Liver (tissue), 9 donors: ENCODE results near the gene ECD. TPM values are rescaled to one million over a fixed set of nuclear protein-coding genes. Genes with fewer than 3 reads are reported as not detected.
"Not testable (repeated sequence)": the region's sequence is repeated elsewhere in the genome, so short reads cannot be mapped to it uniquely, and the experiment has no call there.

ENCODE experiments used
- DNase-seq: peaks from one replicate; pipeline ENCODE4 v3.0.0-alpha.2; 2017; ENCODE audit warnings: low spot score
- H3K27ac ChIP-seq, 2 donors: one replicate each; pipeline ENCODE4 v1.7.0; 2013; ENCODE audit warnings: inconsistent platforms in 2 of 2, low read length in 2 of 2, control low read depth in 1 of 2, low read depth in 1 of 2, mild to moderate bottlenecking in 1 of 2
- H3K27me3 ChIP-seq, 4 donors: one replicate each; pipeline versions ENCODE4 v1.6.1 to v1.7.0; 2013; ENCODE audit warnings: low read length in 3 of 4, inconsistent platforms in 1 of 4, mild to moderate bottlenecking in 1 of 4, moderate library complexity in 1 of 4; ENCODE audit not compliant: control insufficient read depth in 4 of 4, insufficient read depth in 4 of 4
- H3K36me3 ChIP-seq, 4 donors: one replicate each; pipeline versions ENCODE4 v1.6.1 to v1.7.0; 2013; ENCODE audit warnings: low read length in 3 of 4, mild to moderate bottlenecking in 3 of 4, low read depth in 1 of 4, moderate library complexity in 1 of 4; ENCODE audit not compliant: control insufficient read depth in 4 of 4, insufficient read depth in 3 of 4
- H3K4me1 ChIP-seq, 4 donors: one replicate each; pipeline versions ENCODE4 v1.6.1 to v1.7.0; 2013; ENCODE audit warnings: low read length in 3 of 4, mild to moderate bottlenecking in 3 of 4, moderate library complexity in 1 of 4; ENCODE audit not compliant: control insufficient read depth in 4 of 4, insufficient read depth in 4 of 4
- H3K4me3 ChIP-seq, 3 donors: one replicate each; pipeline versions ENCODE4 v1.6.1 to v1.7.0; 2013; ENCODE audit warnings: low read length in 3 of 3, control low read depth in 1 of 3, low read depth in 1 of 3, mild to moderate bottlenecking in 1 of 3
- H3K9ac ChIP-seq, 2 donors: one replicate each; pipeline ENCODE4 v1.7.0; 2013; ENCODE audit warnings: low read length in 2 of 2, mild to moderate bottlenecking in 2 of 2, moderate library complexity in 2 of 2, control low read depth in 1 of 2, low read depth in 1 of 2
- H3K9me3 ChIP-seq, 4 donors: one replicate each; pipeline versions ENCODE4 v1.6.1 to v1.7.0; 2013; ENCODE audit warnings: low read length in 3 of 4; ENCODE audit not compliant: control insufficient read depth in 4 of 4
- EGR1 ChIP-seq, 2 donors: IDR thresholded peaks; 2 replicates each; pipeline ENCODE4 v1.6.1; 2016 to 2018; ENCODE audit warnings: antibody characterized with exemption in 2 of 2, low read depth in 2 of 2
- FOXA1 ChIP-seq: IDR thresholded peaks from 2 replicates; pipeline ENCODE4 v1.6.1; 2016; ENCODE audit warnings: antibody characterized with exemption
- FOXA2 ChIP-seq: IDR thresholded peaks from 2 replicates; pipeline ENCODE4 v1.6.1; 2016; ENCODE audit warnings: antibody characterized with exemption
- GABPA ChIP-seq, 2 donors: IDR thresholded peaks in 1 of 2; conservative IDR thresholded peaks in 1 of 2; 2 replicates each; pipeline ENCODE4 v1.6.1; 2016; ENCODE audit warnings: antibody characterized with exemption in 2 of 2, mild to moderate bottlenecking in 1 of 2, moderate library complexity in 1 of 2
- HNF4A ChIP-seq, 2 donors: conservative IDR thresholded peaks; 2 replicates each; pipeline ENCODE4 v1.6.1; 2016; ENCODE audit warnings: antibody characterized with exemption in 2 of 2, mild to moderate bottlenecking in 2 of 2
- HNF4G ChIP-seq: IDR thresholded peaks from 2 replicates; pipeline ENCODE4 v1.6.1; 2016; ENCODE audit warnings: antibody characterized with exemption
- JUND ChIP-seq, 2 donors: IDR thresholded peaks; 2 replicates each; pipeline ENCODE4 v1.6.1; 2016; ENCODE audit warnings: antibody characterized with exemption in 2 of 2
- NR2F2 ChIP-seq: IDR thresholded peaks from 2 replicates; pipeline ENCODE4 v1.6.1; 2016; ENCODE audit warnings: antibody characterized with exemption
- RAD21 ChIP-seq, 2 donors: IDR thresholded peaks; 2 replicates each; pipeline ENCODE4 v1.6.1; 2016; ENCODE audit warnings: antibody characterized with exemption in 2 of 2, mild to moderate bottlenecking in 2 of 2
- RXRA ChIP-seq, 2 donors: IDR thresholded peaks; 2 replicates each; pipeline ENCODE4 v1.6.1; 2017 to 2018; ENCODE audit warnings: antibody characterized with exemption in 2 of 2, mild to moderate bottlenecking in 1 of 2
- SP1 ChIP-seq: IDR thresholded peaks from 2 replicates; pipeline ENCODE4 v1.6.1; 2018; ENCODE audit warnings: antibody characterized with exemption, mild to moderate bottlenecking
- TAF1 ChIP-seq: conservative IDR thresholded peaks from 2 replicates; pipeline ENCODE4 v1.6.1; 2016; ENCODE audit warnings: antibody characterized with exemption, mild to moderate bottlenecking
- YY1 ChIP-seq: IDR thresholded peaks from 2 replicates; pipeline ENCODE4 v1.6.1; 2016; ENCODE audit warnings: antibody characterized with exemption, mild to moderate bottlenecking
- WGBS: extraction: QIAGEN DNeasy Blood & Tissue Kit; methylation state at CpG from one replicate; pipeline ENCODE4 v1.1.7; 2013; 5-methylcytosine and 5-hydroxymethylcytosine counted together
- polyA plus RNA-seq, 2 donors: library from polyadenylated mRNA; stranded (reverse) in 1 of 2; unstranded in 1 of 2; fragments of 200-250 nt in 1 of 2; fragments of >200 nt in 1 of 2; fragmentation: Nextera tagmentation in 1 of 2; extraction: Ambion mirVana in 1 of 2; gene quantifications; one replicate each; pipeline versions ENCODE4 v1.2.1 to v1.2.3, GENCODE V29; 2013 to 2015
- total RNA-seq, 2 donors: library from RNA; depleted of rRNA; stranded (reverse); fragments of >200 nt; gene quantifications; one replicate each; pipeline ENCODE4 v1.2.3, GENCODE V29; 2014
- TF ChIP-seq, protein P1 (sequence below): IDR thresholded peaks from 2 replicates; pipeline ENCODE4 v1.6.1; 2016; ENCODE audit warnings: antibody characterized with exemption
- TF ChIP-seq, protein P2 (sequence below): IDR thresholded peaks from 2 replicates; pipeline ENCODE4 v1.6.1; 2016; ENCODE audit warnings: antibody characterized with exemption
- TF ChIP-seq, protein P3 (sequence below): IDR thresholded peaks from 2 replicates; pipeline ENCODE4 v1.6.1; 2016; ENCODE audit warnings: antibody characterized with exemption
- TF ChIP-seq, protein P4 (sequence below): IDR thresholded peaks from 2 replicates; pipeline ENCODE4 v1.6.1; 2016; ENCODE audit warnings: antibody characterized with exemption, mild to moderate bottlenecking
- TF ChIP-seq, protein P5 (sequence below): fragments of 150-350 bp; IDR thresholded peaks from 2 replicates; pipeline ENCODE4 v1.5.1; 2017; ENCODE audit warnings: improper control_type of control experiment, low read depth, low read length; ENCODE audit not compliant: missing input control
- donor health status: healthy.
- donor health status: healthy.
- donor health status: healthy.
- donor health status: healthy.
- donor health status: healthy.

Gene ECD
- total and polyA plus RNA-seq, 4 donors, result 7.1 to 16.2 (median 12.0) TPM

DNA sequence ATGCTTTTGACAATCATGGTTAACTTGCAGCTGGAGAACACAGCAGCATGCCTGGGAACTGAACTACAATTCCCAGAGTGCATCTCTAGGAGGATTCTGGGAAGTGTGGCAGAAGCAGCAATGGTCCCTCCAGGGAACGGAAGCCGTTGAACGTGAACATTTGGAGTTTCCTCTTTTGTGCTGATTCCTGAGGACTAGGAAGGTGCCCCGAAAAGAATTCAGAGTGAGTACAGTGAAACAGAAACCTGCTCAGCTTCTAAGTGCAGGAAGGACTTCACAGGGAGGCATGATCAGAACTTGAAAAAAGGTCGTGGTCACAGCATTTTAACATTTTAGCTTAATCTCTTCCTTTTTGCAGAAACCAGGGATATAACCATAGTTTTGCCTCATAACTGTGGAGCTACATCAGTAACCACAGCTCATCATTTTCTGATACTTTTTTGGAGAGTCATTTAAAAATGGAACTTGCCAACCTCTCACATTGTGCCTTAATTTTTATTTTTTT is 57.4 kb downstream of the ECD start, which contains the start of gene NUDT13:
Gene NUDT13, plus strand, starts transcription at position 111 of the 505 bp plus-strand sequence. CDS start 3,911 bp downstream, outside the sequence.
- peak; percentile 61 for DNase-seq
- TF ChIP-seq, protein P1, sequence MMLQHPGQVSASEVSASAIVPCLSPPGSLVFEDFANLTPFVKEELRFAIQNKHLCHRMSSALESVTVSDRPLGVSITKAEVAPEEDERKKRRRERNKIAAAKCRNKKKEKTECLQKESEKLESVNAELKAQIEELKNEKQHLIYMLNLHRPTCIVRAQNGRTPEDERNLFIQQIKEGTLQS, result no peak
- peak; percentile 90 for TF ChIP-seq TAF1
- no peak for TF ChIP-seq NR2F2
- TF ChIP-seq, protein P2, sequence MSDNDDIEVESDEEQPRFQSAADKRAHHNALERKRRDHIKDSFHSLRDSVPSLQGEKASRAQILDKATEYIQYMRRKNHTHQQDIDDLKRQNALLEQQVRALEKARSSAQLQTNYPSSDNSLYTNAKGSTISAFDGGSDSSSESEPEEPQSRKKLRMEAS, result peak; percentile 50
- no peak for TF ChIP-seq HNF4G
- no peak for TF ChIP-seq JUND (IDR thresholded peaks at IDR 0.05)
- TF ChIP-seq RXRA (IDR thresholded peaks at IDR 0.05), result peak in 1 of 2 donors; percentile 36
- peak; percentile 28 to 49 for TF ChIP-seq RAD21 (IDR thresholded peaks at IDR 0.05)
- peak in 1 of 2 donors; percentile 29 for TF ChIP-seq HNF4A (conservative IDR thresholded peaks at IDR 0.05)
- TF ChIP-seq GABPA (IDR thresholded peaks at IDR 0.05 in 1 of 2, conservative IDR thresholded peaks at IDR 0.05 in 1 of 2), result peak; percentile 65 to 89
- TF ChIP-seq FOXA2, result no peak
- TF ChIP-seq FOXA1, result peak; percentile 9
- peak; percentile 96 for TF ChIP-seq YY1
- TF ChIP-seq, protein P3, sequence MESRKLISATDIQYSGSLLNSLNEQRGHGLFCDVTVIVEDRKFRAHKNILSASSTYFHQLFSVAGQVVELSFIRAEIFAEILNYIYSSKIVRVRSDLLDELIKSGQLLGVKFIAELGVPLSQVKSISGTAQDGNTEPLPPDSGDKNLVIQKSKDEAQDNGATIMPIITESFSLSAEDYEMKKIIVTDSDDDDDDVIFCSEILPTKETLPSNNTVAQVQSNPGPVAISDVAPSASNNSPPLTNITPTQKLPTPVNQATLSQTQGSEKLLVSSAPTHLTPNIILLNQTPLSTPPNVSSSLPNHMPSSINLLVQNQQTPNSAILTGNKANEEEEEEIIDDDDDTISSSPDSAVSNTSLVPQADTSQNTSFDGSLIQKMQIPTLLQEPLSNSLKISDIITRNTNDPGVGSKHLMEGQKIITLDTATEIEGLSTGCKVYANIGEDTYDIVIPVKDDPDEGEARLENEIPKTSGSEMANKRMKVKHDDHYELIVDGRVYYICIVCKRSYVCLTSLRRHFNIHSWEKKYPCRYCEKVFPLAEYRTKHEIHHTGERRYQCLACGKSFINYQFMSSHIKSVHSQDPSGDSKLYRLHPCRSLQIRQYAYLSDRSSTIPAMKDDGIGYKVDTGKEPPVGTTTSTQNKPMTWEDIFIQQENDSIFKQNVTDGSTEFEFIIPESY, result peak; percentile 75
- no peak for TF ChIP-seq EGR1 (IDR thresholded peaks at IDR 0.05; ENCODE audit: low read depth in 2 of 2)
- peak; percentile 60 for TF ChIP-seq SP1
- TF ChIP-seq, protein P4, sequence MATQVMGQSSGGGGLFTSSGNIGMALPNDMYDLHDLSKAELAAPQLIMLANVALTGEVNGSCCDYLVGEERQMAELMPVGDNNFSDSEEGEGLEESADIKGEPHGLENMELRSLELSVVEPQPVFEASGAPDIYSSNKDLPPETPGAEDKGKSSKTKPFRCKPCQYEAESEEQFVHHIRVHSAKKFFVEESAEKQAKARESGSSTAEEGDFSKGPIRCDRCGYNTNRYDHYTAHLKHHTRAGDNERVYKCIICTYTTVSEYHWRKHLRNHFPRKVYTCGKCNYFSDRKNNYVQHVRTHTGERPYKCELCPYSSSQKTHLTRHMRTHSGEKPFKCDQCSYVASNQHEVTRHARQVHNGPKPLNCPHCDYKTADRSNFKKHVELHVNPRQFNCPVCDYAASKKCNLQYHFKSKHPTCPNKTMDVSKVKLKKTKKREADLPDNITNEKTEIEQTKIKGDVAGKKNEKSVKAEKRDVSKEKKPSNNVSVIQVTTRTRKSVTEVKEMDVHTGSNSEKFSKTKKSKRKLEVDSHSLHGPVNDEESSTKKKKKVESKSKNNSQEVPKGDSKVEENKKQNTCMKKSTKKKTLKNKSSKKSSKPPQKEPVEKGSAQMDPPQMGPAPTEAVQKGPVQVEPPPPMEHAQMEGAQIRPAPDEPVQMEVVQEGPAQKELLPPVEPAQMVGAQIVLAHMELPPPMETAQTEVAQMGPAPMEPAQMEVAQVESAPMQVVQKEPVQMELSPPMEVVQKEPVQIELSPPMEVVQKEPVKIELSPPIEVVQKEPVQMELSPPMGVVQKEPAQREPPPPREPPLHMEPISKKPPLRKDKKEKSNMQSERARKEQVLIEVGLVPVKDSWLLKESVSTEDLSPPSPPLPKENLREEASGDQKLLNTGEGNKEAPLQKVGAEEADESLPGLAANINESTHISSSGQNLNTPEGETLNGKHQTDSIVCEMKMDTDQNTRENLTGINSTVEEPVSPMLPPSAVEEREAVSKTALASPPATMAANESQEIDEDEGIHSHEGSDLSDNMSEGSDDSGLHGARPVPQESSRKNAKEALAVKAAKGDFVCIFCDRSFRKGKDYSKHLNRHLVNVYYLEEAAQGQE, result peak; percentile 79
- TF ChIP-seq, protein P5, sequence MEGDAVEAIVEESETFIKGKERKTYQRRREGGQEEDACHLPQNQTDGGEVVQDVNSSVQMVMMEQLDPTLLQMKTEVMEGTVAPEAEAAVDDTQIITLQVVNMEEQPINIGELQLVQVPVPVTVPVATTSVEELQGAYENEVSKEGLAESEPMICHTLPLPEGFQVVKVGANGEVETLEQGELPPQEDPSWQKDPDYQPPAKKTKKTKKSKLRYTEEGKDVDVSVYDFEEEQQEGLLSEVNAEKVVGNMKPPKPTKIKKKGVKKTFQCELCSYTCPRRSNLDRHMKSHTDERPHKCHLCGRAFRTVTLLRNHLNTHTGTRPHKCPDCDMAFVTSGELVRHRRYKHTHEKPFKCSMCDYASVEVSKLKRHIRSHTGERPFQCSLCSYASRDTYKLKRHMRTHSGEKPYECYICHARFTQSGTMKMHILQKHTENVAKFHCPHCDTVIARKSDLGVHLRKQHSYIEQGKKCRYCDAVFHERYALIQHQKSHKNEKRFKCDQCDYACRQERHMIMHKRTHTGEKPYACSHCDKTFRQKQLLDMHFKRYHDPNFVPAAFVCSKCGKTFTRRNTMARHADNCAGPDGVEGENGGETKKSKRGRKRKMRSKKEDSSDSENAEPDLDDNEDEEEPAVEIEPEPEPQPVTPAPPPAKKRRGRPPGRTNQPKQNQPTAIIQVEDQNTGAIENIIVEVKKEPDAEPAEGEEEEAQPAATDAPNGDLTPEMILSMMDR, result no peak
- no peaks in the 10 kb centered on the region for H3K27me3 ChIP-seq
- peak within 1 kb of the TSS; percentile 56 to 74 (median 73) for H3K4me3 ChIP-seq
- H3K9ac ChIP-seq, result peak within 1 kb of the TSS; percentile 95 to 96
- WGBS, result 1% methylated on average over 5 of the region's 5 CpGs
- peaks cover 0 to 6% (median under 1%) of the 10 kb centered on the region in 4 donors for H3K4me1 ChIP-seq
- H3K27ac ChIP-seq, result peak within 1 kb of the TSS; percentile 95
- H3K9me3 ChIP-seq, result no peaks in the 10 kb centered on the region
- H3K36me3 ChIP-seq, result no peaks in the 10 kb centered on the region

DNA sequence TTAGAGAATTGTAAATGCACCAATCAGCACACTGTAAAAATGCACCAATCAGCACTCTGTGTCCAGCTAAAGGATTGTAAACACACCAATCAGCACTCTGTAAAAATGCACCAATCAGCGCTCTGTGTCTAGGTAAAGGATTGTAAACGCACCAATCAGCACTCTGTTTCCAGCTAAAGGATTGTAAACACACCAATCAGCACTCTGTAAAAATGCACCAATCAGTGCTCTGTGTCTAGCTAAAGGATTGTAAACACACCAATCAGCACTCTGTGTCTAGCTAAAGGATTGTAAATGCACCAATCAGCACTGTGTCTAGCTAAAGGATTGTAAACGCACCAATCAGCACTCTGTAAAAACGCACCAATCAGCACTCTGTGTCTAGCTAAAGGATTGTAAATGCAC is 58.6 kb downstream of the ECD start:
- H3K4me3 ChIP-seq, H3K36me3 ChIP-seq, H3K9ac ChIP-seq, H3K9me3 ChIP-seq, H3K27ac ChIP-seq, DNase-seq, H3K4me1 ChIP-seq, H3K27me3 ChIP-seq: not testable (repeated sequence)
- WGBS, result 96% methylated on average over 4 of the region's 4 CpGs
